ENCODE measurements around the gene CD248.
A peak's percentile ranks its signal among the peaks of the same experiment; 100 is the strongest.

Gene CD248, protein sequence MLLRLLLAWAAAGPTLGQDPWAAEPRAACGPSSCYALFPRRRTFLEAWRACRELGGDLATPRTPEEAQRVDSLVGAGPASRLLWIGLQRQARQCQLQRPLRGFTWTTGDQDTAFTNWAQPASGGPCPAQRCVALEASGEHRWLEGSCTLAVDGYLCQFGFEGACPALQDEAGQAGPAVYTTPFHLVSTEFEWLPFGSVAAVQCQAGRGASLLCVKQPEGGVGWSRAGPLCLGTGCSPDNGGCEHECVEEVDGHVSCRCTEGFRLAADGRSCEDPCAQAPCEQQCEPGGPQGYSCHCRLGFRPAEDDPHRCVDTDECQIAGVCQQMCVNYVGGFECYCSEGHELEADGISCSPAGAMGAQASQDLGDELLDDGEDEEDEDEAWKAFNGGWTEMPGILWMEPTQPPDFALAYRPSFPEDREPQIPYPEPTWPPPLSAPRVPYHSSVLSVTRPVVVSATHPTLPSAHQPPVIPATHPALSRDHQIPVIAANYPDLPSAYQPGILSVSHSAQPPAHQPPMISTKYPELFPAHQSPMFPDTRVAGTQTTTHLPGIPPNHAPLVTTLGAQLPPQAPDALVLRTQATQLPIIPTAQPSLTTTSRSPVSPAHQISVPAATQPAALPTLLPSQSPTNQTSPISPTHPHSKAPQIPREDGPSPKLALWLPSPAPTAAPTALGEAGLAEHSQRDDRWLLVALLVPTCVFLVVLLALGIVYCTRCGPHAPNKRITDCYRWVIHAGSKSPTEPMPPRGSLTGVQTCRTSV

DNA sequence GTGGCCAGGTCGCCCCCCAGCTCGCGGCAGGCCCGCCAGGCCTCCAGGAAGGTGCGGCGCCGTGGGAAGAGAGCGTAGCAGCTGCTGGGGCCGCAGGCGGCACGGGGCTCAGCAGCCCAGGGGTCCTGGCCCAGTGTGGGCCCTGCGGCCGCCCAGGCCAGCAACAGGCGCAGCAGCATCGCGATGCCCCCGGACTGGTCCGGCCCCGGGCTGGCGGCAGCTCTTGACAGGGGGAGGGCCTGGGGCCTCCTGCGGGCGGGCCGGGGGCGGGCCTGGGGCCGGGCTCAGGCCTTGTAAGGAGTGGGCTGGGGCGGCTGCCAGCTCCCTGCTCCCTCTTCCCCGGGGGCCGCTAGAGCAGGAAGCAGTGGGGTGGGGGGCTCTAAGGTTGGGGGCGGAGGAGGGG lies at the start of gene CD248:
Gene CD248, minus strand, starts transcription at position 196 of the 403 bp plus-strand sequence. Its CDS starts 17 bp downstream, at position 179.
- no peaks in the 10 kb centered on the region for H3K27me3 ChIP-seq (replicated peaks; ENCODE audit: control insufficient read depth, insufficient read depth, low read length)
- H3K9ac ChIP-seq (ENCODE audit: low read length), result peak within 1 kb of the TSS; percentile 98
- H3K4me1 ChIP-seq (ENCODE audit: control insufficient read depth, insufficient read depth, low read length), result peaks cover 31% of the 10 kb centered on the region
- H3K4me3 ChIP-seq (ENCODE audit: low read length), result peak within 1 kb of the TSS; percentile 98
- peak; percentile 85 for DNase-seq (ENCODE audit: low read depth)
- peaks cover 13% of the 10 kb centered on the region for H3K36me3 ChIP-seq (ENCODE audit: control insufficient read depth, insufficient read depth, low read length, severe bottlenecking)
- no peaks in the 10 kb centered on the region for H3K9me3 ChIP-seq (ENCODE audit: control insufficient read depth, low read length)

DNA sequence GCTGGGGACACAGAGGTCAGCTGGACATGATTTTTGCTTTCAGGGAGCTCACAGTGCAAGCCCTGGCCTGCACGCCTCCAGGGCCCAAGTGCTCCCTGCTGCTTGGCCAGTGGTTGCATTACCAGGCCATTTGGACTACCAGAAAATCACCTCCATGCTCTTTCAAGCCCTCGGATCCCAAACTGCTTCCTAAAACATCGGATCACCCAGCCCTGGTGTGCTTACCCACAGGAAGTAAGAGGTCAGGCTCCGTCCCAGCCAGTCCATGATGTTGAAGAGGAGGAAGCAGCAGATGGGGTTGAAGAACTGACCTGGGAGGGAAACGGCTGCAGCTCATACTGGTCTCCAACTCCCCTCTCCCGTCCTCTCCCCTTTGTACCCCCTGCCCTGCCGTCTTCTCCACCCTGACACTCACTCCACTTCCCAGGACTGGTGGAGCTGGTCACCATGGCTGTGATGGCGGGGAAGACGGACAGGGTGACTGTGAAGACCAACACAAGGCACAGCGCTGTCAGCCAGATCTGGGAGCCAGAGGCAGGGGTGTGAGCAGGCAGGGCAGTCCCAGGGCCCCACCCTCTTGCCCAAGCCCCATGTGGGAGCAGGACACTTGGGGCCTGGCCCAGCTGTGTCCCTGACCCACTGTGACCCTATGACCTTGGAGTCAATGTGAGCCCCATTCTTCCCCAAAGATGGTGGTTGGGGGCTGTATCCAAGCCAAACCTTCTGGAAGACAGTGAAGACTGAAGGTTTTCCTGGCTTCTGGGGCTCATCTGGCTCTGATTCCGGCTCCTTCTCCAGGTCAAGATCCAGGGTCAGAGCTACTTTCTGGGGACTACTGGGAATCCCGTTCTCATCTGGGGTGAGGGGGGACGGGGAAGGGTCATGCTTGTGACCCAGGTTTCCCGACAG lies 49.1 kb upstream of the CD248 start:
- peaks cover 3% of the 10 kb centered on the region for H3K36me3 ChIP-seq (ENCODE audit: control insufficient read depth, insufficient read depth, low read length, severe bottlenecking)

DNA sequence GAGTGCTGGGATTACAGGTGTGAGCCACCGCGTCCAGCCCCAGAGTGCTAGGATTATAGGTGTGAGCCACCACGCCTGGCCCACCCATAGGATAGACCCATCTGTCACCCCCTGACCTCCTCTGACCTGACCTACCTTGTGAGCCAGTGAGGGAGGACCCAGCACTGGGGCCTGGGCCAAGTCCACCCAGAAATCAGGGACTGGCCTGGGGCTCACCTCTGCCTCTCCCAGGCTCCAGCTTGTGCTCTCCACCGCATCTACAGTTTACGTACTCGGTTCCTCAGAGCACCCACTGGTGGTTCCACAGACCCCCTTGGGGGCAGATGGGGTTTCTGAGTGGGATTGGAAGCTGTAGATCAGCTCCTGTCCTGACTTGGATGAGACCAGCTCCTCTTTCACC lies 48.3 kb upstream of the CD248 start:
- Histone ChIP-seq H3K9ac (ENCODE audit: low read length) (no peak overlapping the region), H3K4me3 (ENCODE audit: low read length) (no peak overlapping the region), H3K9me3 (ENCODE audit: control insufficient read depth, low read length) (no peaks in the 10 kb centered on the region), H3K27me3 (replicated peaks; ENCODE audit: control insufficient read depth, insufficient read depth, low read length) (no peaks in the 10 kb centered on the region), H3K36me3 (ENCODE audit: control insufficient read depth, insufficient read depth, low read length, severe bottlenecking) (peaks cover 3% of the 10 kb centered on the region), H3K4me1 (ENCODE audit: control insufficient read depth, insufficient read depth, low read length) (peaks cover 10% of the 10 kb centered on the region)
- no peak for DNase-seq (ENCODE audit: low read depth)

More for the DNA sequence above, 49.1 kb upstream of the CD248 start:
- Histone ChIP-seq H3K4me1 (ENCODE audit: control insufficient read depth, insufficient read depth, low read length) (peaks cover 17% of the 10 kb centered on the region), H3K27me3 (replicated peaks; ENCODE audit: control insufficient read depth, insufficient read depth, low read length) (no peaks in the 10 kb centered on the region), H3K9ac (ENCODE audit: low read length) (no peak overlapping the region), H3K4me3 (ENCODE audit: low read length) (no peak overlapping the region), H3K9me3 (ENCODE audit: control insufficient read depth, low read length) (no peaks in the 10 kb centered on the region)
- DNase-seq (ENCODE audit: low read depth), result no peak

DNA sequence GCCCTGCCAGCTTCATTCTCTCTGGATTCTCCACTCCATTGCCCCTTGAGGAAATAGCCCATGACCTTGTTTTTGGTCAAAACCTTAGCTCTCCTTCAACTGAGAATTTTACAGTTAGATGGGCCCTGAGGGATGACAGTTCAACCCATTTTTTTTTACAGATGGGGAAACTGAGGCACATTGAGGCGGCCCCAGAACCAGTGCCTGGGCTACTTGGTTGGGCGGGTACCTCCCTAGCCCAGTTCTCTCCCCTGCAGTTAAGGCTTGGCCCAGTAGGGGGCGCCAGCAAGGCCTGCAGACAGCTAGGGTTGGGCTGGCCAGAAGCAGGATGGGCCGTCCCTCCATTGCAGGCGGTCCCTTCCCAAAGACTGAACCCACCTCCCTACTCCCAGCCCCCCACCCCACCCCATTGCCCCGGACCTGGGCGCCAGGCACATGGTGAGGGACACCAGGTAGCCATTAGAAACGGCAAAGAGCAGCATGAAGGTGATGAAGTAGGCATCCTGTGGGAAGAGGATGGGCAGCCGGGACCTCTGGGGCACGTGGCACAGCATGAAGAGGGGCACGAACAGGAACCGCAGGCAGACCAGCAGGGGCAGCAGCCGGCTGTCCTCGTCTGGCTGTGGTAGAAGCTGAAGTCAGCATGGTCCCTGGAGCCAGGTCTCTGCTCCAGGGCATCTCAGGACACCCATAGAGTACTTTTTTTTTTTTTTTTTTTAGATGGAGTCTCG lies 47.1 kb upstream of the CD248 start:
- DNase-seq (ENCODE audit: low read depth), result peak; percentile 35

DNA sequence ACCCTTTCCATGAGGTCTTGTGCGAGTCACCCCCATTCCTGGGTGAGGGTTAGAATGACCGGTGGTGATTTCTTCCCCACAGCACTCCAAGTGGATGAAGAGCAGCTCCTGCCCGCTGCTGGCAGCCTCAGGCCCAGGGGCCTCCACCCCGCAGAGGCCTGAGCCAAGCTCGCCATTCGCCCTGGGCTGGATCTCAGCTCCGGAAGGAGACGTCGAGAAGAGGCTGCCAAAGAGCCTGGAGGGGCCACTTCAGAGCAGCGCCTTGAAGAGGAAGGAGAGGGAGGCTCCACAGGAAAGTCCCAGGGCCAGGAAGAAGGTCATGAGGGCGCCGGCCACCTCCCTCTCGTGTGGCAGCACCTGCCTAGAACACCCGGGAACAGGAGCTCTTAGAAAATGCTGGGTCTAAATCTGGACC lies 46.4 kb upstream of the CD248 start:
- H3K27me3 ChIP-seq (replicated peaks; ENCODE audit: control insufficient read depth, insufficient read depth, low read length), result no peaks in the 10 kb centered on the region
- no peak overlapping the region for H3K9ac ChIP-seq (ENCODE audit: low read length)
- H3K36me3 ChIP-seq (ENCODE audit: control insufficient read depth, insufficient read depth, low read length, severe bottlenecking), result peaks cover 3% of the 10 kb centered on the region
- no peak overlapping the region for H3K4me3 ChIP-seq (ENCODE audit: low read length)
- H3K4me1 ChIP-seq (ENCODE audit: control insufficient read depth, insufficient read depth, low read length), result no peaks in the 10 kb centered on the region
- no peaks in the 10 kb centered on the region for H3K9me3 ChIP-seq (ENCODE audit: control insufficient read depth, low read length)
- no peak for DNase-seq (ENCODE audit: low read depth)

More for the DNA sequence above, 47.1 kb upstream of the CD248 start:
- Histone ChIP-seq H3K27me3 (replicated peaks; ENCODE audit: control insufficient read depth, insufficient read depth, low read length) (no peaks in the 10 kb centered on the region), H3K4me1 (ENCODE audit: control insufficient read depth, insufficient read depth, low read length) (no peaks in the 10 kb centered on the region), H3K4me3 (ENCODE audit: low read length) (no peak overlapping the region), H3K36me3 (ENCODE audit: control insufficient read depth, insufficient read depth, low read length, severe bottlenecking) (peaks cover 3% of the 10 kb centered on the region), H3K9me3 (ENCODE audit: control insufficient read depth, low read length) (no peaks in the 10 kb centered on the region), H3K9ac (ENCODE audit: low read length) (no peak overlapping the region)

DNA sequence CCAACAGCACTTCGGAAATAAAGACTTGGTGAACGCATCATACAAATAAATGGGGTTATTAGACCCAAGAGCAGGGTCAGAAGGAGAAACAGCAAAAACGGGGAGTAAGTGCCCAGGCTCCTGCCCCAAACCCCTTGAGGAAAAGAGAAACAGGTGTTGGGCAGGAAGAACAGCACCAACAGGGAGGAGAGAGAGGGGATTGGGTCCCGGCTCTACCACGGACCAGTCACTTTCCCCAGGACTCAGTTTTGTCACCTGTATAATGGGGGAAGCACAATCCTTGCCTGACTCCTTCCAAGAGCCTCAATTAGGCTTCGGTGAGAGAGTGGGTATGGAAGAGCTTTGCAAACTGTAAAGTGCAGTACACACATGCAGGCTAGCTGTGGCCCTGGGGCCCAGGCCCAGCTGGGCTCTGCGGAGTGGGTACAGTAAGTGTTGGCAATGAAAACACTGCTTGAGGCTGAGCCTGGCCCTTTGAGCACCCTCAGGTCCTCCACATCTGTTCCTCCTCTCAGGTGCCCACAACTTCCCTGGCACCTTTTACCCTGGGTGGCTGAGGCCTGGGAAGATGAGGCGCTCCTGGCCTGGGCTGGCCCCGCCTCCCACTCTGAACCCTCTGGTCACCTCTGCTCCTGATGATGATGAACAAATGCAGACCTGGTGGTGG lies 45.8 kb upstream of the CD248 start:
- Histone ChIP-seq H3K9me3 (ENCODE audit: control insufficient read depth, low read length) (no peaks in the 10 kb centered on the region), H3K36me3 (ENCODE audit: control insufficient read depth, insufficient read depth, low read length, severe bottlenecking) (peaks cover 3% of the 10 kb centered on the region), H3K9ac (ENCODE audit: low read length) (no peak overlapping the region), H3K4me1 (ENCODE audit: control insufficient read depth, insufficient read depth, low read length) (no peaks in the 10 kb centered on the region), H3K27me3 (replicated peaks; ENCODE audit: control insufficient read depth, insufficient read depth, low read length) (no peaks in the 10 kb centered on the region), H3K4me3 (ENCODE audit: low read length) (no peak overlapping the region)
- no peak for DNase-seq (ENCODE audit: low read depth)

DNA sequence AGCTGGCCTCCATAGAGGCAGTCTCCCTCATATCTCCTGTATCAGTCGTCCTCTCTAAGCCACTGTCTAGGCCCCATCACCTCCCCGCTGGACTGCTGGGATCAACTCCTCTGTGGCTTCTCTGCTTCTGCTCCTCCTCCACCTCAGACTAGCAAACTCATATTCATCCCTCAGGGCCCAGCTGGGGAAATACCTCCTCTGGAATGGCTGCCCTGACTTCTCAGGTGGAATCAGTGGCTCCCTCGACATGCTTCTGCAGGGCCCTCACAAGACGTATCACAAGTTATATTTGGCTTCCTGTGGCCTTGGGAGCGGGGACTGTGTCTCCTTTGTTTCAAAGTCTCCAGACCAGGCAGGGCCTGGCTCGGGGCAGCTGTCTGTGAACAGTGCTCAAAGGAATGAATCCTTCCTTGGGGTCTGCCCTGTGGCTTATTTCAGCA lies 44.7 kb upstream of the CD248 start:
- Histone ChIP-seq H3K36me3 (ENCODE audit: control insufficient read depth, insufficient read depth, low read length, severe bottlenecking) (peaks cover 3% of the 10 kb centered on the region), H3K4me1 (ENCODE audit: control insufficient read depth, insufficient read depth, low read length) (no peaks in the 10 kb centered on the region), H3K9me3 (ENCODE audit: control insufficient read depth, low read length) (no peaks in the 10 kb centered on the region), H3K4me3 (ENCODE audit: low read length) (no peak overlapping the region), H3K9ac (ENCODE audit: low read length) (no peak overlapping the region), H3K27me3 (replicated peaks; ENCODE audit: control insufficient read depth, insufficient read depth, low read length) (no peaks in the 10 kb centered on the region)
- DNase-seq (ENCODE audit: low read depth), result no peak

DNA sequence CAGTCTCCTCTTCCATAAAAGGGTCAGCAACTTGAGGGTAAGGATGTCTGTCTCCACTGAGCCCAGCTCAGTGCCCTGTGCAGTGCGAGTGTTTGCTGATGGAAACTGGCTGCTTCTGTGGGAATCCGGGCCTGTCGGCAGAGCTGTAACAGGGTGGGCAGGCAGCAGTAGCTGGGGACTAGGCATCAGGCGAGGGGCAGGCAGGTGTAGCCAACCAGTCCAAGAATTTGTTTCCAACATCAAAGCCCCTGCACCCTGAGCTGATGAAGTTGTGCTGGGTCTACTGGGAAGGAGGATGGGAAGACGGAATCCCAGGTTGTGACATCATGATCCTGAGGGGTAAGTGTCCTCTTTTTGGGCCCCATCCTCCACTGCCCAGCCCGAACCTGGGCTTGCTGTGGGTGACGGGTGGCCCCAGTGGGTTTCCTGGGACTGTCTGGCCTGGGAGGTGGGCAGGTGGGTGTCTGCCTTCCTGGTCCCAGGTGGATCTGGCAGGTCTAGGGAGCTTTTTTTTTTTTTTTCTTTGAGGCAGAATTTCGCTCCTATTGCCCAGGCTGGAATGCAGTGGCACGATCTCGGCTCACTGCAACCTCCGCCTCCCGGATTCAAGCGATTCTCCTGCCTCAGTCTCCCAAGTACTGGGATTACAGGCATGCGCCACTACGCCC lies 43.7 kb upstream of the CD248 start:
- peaks cover 3% of the 10 kb centered on the region for H3K36me3 ChIP-seq (ENCODE audit: control insufficient read depth, insufficient read depth, low read length, severe bottlenecking)
- H3K9ac ChIP-seq (ENCODE audit: low read length), result no peak overlapping the region
- DNase-seq (ENCODE audit: low read depth), result no peak
- no peaks in the 10 kb centered on the region for H3K9me3 ChIP-seq (ENCODE audit: control insufficient read depth, low read length)
- H3K27me3 ChIP-seq (replicated peaks; ENCODE audit: control insufficient read depth, insufficient read depth, low read length), result no peaks in the 10 kb centered on the region
- no peak overlapping the region for H3K4me3 ChIP-seq (ENCODE audit: low read length)
- no peaks in the 10 kb centered on the region for H3K4me1 ChIP-seq (ENCODE audit: control insufficient read depth, insufficient read depth, low read length)

DNA sequence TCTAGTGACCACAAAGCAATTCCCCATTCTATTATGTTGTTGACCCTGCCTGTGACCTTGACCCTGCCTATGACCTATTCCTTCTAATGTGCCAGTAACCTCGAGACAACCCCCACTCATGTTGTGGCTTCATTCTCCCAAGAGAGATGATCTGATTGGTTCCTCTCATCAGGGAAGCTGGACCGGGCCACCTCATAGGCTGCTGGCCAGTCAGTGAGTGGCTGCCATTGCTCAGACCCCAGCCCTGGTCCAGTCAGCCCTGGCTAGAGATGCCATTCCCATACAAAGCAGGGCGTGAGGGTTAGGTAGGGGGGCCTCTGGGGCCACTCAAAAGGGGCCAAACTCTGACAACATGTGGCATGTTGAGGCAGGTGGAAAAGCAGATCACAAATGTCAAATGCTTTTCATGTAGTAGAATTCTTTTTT lies 42.8 kb upstream of the CD248 start:
- DNase-seq (ENCODE audit: low read depth), result no peak

More for the DNA sequence above, 42.8 kb upstream of the CD248 start:
- H3K9me3 ChIP-seq (ENCODE audit: control insufficient read depth, low read length), result no peaks in the 10 kb centered on the region
- H3K36me3 ChIP-seq (ENCODE audit: control insufficient read depth, insufficient read depth, low read length, severe bottlenecking), result peaks cover 3% of the 10 kb centered on the region
- no peak overlapping the region for H3K4me3 ChIP-seq (ENCODE audit: low read length)
- no peak overlapping the region for H3K9ac ChIP-seq (ENCODE audit: low read length)
- H3K4me1 ChIP-seq (ENCODE audit: control insufficient read depth, insufficient read depth, low read length), result no peaks in the 10 kb centered on the region
- no peaks in the 10 kb centered on the region for H3K27me3 ChIP-seq (replicated peaks; ENCODE audit: control insufficient read depth, insufficient read depth, low read length)

Measured in adipocyte (in vitro differentiated cells).